Measurements from ENCODE around the gene GP5.

GRCh38 chr3:194405766-194406165, 6.7 kb upstream of the GP5 start:
- TF ChIP-seq, protein P1, sequence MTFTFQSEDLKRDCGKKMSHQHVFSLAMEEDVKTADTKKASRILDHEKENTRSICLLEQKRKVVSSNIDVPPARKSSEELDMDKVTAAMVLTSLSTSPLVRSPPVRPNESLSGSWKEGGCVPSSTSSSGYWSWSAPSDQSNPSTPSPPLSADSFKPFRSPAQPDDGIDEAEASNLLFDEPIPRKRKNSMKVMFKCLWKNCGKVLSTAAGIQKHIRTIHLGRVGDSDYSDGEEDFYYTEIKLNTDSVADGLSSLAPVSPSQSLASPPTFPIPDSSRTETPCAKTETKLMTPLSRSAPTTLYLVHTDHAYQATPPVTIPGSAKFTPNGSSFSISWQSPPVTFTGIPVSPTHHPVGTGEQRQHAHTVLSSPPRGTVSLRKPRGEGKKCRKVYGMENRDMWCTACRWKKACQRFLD (tag by site-specific recombination; IDR thresholded peaks at IDR 0.05) = no peak
- TF ChIP-seq ZNF791 (tag by site-specific recombination; IDR thresholded peaks at IDR 0.05) (no peak), SP2 (tag by site-specific recombination; IDR thresholded peaks at IDR 0.05) (no peak), PRDM1 (tag by site-specific recombination; IDR thresholded peaks at IDR 0.05) (no peak), ZNF660 (tag by site-specific recombination; IDR thresholded peaks at IDR 0.05) (no peak), ZNF2 (tag by site-specific recombination; IDR thresholded peaks at IDR 0.05) (no peak), ZNF132 (tag by site-specific recombination; IDR thresholded peaks at IDR 0.05; ENCODE audit: borderline replicate concordance) (no peak), SP7 (tag by site-specific recombination; IDR thresholded peaks at IDR 0.05) (no peak), ZNF629 (tag by site-specific recombination; IDR thresholded peaks at IDR 0.05) (no peak), ATF2 (tag by site-specific recombination; IDR thresholded peaks at IDR 0.05; ENCODE audit: low read depth) (no peak), ZNF707 (tag by site-specific recombination; IDR thresholded peaks at IDR 0.05) (no peak)
- TF ChIP-seq, protein P2, sequence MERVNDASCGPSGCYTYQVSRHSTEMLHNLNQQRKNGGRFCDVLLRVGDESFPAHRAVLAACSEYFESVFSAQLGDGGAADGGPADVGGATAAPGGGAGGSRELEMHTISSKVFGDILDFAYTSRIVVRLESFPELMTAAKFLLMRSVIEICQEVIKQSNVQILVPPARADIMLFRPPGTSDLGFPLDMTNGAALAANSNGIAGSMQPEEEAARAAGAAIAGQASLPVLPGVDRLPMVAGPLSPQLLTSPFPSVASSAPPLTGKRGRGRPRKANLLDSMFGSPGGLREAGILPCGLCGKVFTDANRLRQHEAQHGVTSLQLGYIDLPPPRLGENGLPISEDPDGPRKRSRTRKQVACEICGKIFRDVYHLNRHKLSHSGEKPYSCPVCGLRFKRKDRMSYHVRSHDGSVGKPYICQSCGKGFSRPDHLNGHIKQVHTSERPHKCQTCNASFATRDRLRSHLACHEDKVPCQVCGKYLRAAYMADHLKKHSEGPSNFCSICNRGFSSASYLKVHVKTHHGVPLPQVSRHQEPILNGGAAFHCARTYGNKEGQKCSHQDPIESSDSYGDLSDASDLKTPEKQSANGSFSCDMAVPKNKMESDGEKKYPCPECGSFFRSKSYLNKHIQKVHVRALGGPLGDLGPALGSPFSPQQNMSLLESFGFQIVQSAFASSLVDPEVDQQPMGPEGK (tag by site-specific recombination; IDR thresholded peaks at IDR 0.05) = no peak
- TF ChIP-seq, protein P3, sequence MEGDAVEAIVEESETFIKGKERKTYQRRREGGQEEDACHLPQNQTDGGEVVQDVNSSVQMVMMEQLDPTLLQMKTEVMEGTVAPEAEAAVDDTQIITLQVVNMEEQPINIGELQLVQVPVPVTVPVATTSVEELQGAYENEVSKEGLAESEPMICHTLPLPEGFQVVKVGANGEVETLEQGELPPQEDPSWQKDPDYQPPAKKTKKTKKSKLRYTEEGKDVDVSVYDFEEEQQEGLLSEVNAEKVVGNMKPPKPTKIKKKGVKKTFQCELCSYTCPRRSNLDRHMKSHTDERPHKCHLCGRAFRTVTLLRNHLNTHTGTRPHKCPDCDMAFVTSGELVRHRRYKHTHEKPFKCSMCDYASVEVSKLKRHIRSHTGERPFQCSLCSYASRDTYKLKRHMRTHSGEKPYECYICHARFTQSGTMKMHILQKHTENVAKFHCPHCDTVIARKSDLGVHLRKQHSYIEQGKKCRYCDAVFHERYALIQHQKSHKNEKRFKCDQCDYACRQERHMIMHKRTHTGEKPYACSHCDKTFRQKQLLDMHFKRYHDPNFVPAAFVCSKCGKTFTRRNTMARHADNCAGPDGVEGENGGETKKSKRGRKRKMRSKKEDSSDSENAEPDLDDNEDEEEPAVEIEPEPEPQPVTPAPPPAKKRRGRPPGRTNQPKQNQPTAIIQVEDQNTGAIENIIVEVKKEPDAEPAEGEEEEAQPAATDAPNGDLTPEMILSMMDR (tag by site-specific recombination; IDR thresholded peaks at IDR 0.05) = no peak
- TF ChIP-seq, protein P4, sequence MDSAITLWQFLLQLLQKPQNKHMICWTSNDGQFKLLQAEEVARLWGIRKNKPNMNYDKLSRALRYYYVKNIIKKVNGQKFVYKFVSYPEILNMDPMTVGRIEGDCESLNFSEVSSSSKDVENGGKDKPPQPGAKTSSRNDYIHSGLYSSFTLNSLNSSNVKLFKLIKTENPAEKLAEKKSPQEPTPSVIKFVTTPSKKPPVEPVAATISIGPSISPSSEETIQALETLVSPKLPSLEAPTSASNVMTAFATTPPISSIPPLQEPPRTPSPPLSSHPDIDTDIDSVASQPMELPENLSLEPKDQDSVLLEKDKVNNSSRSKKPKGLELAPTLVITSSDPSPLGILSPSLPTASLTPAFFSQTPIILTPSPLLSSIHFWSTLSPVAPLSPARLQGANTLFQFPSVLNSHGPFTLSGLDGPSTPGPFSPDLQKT (IDR thresholded peaks at IDR 0.05; ENCODE audit: borderline replicate concordance, low read depth, low read length) = no peak
